Heart left ventricle (tissue), 16 donors: ENCODE results near the gene SIRT5. TPM values are rescaled to one million over a fixed set of nuclear protein-coding genes. Genes with fewer than 3 reads are reported as not detected.

Source experiments
- ATAC-seq, 4 donors: fragments of 200-7000 bp; cut with Tn5 transposase; one replicate each; pipeline ENCODE4 v1.9.1; 2020 to 2022; ENCODE audit warnings: moderate library complexity in 4 of 4, mild to moderate bottlenecking in 3 of 4, moderate number of reproducible peaks in 1 of 4
- DNase-seq, 5 donors: peaks; one replicate each; pipeline ENCODE4 v3.0.0-alpha.2; 2020
- H3K27ac ChIP-seq, 12 donors: fragments of 200-600 bp; sonication (generic) in 4 of 12; one replicate each; pipeline versions ENCODE4 v1.5.0 to v1.8.0; 2016 to 2022; ENCODE audit warnings: mild to moderate bottlenecking in 2 of 12
- H3K27me3 ChIP-seq, 9 donors: fragments of 200-600 bp; sonication (generic) in 2 of 9; one replicate each; pipeline versions ENCODE4 v1.5.1 to v1.8.0; 2016 to 2022; ENCODE audit warnings: mild to moderate bottlenecking in 3 of 9
- H3K36me3 ChIP-seq, 9 donors: fragments of 200-600 bp; sonication (generic) in 2 of 9; one replicate each; pipeline versions ENCODE4 v1.5.0 to v1.8.0; 2018 to 2022; ENCODE audit warnings: mild to moderate bottlenecking in 2 of 9
- H3K4me1 ChIP-seq, 12 donors: fragments of 200-600 bp; sonication (generic) in 4 of 12; one replicate each; pipeline versions ENCODE4 v1.5.0 to v1.8.0; 2016 to 2022; ENCODE audit warnings: mild to moderate bottlenecking in 3 of 12
- H3K4me3 ChIP-seq, 12 donors: fragments of 200-600 bp; sonication (generic) in 4 of 12; one replicate each; pipeline versions ENCODE4 v1.5.0 to v1.8.0; 2017 to 2022; ENCODE audit warnings: mild to moderate bottlenecking in 9 of 12, moderate library complexity in 4 of 12
- H3K9me3 ChIP-seq, 12 donors: fragments of 200-600 bp; sonication (generic) in 4 of 12; one replicate each; pipeline versions ENCODE4 v1.5.0 to v1.8.0; 2016 to 2022; ENCODE audit warnings: mild to moderate bottlenecking in 1 of 12
- CTCF ChIP-seq, 12 donors: fragments of 200-600 bp; sonication (generic) in 4 of 12; IDR thresholded peaks; one replicate each; pipeline versions ENCODE4 v1.5.0 to v1.8.0; 2018 to 2022; ENCODE audit warnings: antibody characterized with exemption in 12 of 12, mild to moderate bottlenecking in 5 of 12
- POLR2A ChIP-seq, 2 donors: fragments of 450-650 bp; IDR thresholded peaks; one replicate each; pipeline ENCODE4 v1.6.1; 2017; ENCODE audit warnings: antibody characterized with exemption in 2 of 2, mild to moderate bottlenecking in 2 of 2, moderate library complexity in 2 of 2
- WGBS, 4 donors: extraction: QIAGEN DNeasy Blood & Tissue Kit in 2 of 4; methylation state at CpG; one replicate each; pipeline versions ENCODE4 v1.1.5 to v1.1.7; 2013 to 2018; 5-methylcytosine and 5-hydroxymethylcytosine counted together
- intact Hi-C, 10 donors: fragments of 100-400 bp; cut with DNase I; formaldehyde crosslinking; loops; one replicate each; pipeline versions ENCODE4 v1.11.1 to v1.14.2; 2022
- polyA plus RNA-seq, 2 donors: library from polyadenylated mRNA; stranded (reverse); fragments of 200-250 nt; gene quantifications; one replicate each; pipeline ENCODE4 v1.2.3, GENCODE V29; 2013
- total RNA-seq, 9 donors: library from RNA; depleted of rRNA in 2 of 9; stranded (reverse); fragments of >200 nt in 2 of 9; fragmentation: NEBNext Ultra II Directional in 3 of 9; extraction: Animal tissue kit (Norgen Biotek cat#: 25700) in 3 of 9; gene quantifications; one replicate each; pipeline versions ENCODE4 v1.1.0 to v1.2.4, GENCODE V29; 2016 to 2023
- donor health status: ischemic (EF 13 %, LVEDD 7.1; RV severe dilation, severe dysfunction).
- donor health status: healthy with polysubstance abuse.
- donor health status: DM: no; HTN: yes; CAD: no.
- donor health status: DM: no; HTN: no; CAD: no.
- donor health status: ischemic (EF 25% LVEDD 6.9; RV normal size, moderate dysfunction).
- donor health status: ischemic (EF 25% LVEDD 5.7; RV mildly dilated, moderate dysfunction).
- donor health status: healthy.
- donor health status: DM: yes; HTN: yes; CAD: no.
- donor health status: ischemic (EF 35%, LVEDD 5.7; RV mildly dilated, moderate dysfunction).
- donor health status: nonischemic (EF 11% LVEDD 7.7; RV severe dilation, severe dysfunction).
- donor health status: DM: yes; HTN: yes; CAD: no.
- donor health status: PGD.
- donor health status: ischemic (EF 29% LVEDD 5.4; RV normal size, mild dysfunction).
- donor health status: nonischemic (EF 23%, LVEDD 6.1; RV moderate dilation, normal function).

The SIRT5 gene
- total and polyA plus RNA-seq, 11 donors: 13.1 to 60.0 (median 37.1) TPM

- Histone ChIP-seq H3K27ac (peak overlapping the region in 10 of 12 donors; percentile 10 to 88 (median 71)), H3K27me3 (no peaks in the 10 kb centered on the region), H3K4me3 (no peak overlapping the region), H3K36me3 (no peaks in the 10 kb centered on the region), H3K4me1 (peaks cover 3 to 45% (median 32%) of the 10 kb centered on the region in 12 donors), H3K9me3 (no peaks in the 10 kb centered on the region)
- peak; percentile 85 to 90 (median 88) for ATAC-seq
- TF ChIP-seq POLR2A (IDR thresholded peaks at IDR 0.05): no peak
- DNase-seq: peak in 4 of 5 donors; percentile 37 to 67 (median 48)
- intact Hi-C loops: loop anchor here in 4 of 10 donors (5.0 kb wide), 2 partner anchors 42 to 112 kb away; partner anchors contain the start of gene GFOD1 (in 3 of the 4)
- 43 to 52% (median 49%) methylated on average over 8 of the region's 8 CpGs for WGBS, 4 donors
Observed at GRCh38 chr6:13528777-13529343, 45.5 kb upstream of the SIRT5 start.

- Histone ChIP-seq H3K36me3 (no peaks in the 10 kb centered on the region), H3K27me3 (no peaks in the 10 kb centered on the region), H3K4me3 (no peak overlapping the region), H3K9me3 (no peaks in the 10 kb centered on the region), H3K4me1 (peaks cover 3 to 32% (median 23%) of the 10 kb centered on the region in 12 donors), H3K27ac (no peak overlapping the region)
- TF ChIP-seq POLR2A (IDR thresholded peaks at IDR 0.05): no peak
- intact Hi-C loops: loop anchor here in 4 of 10 donors (2.0 to 10.0 kb wide), 4 partner anchors 45 to 615 kb away; partner anchors contain the start of gene GFOD1 (in 2 of the 4)
- ATAC-seq: no peak
- 55 to 66% (median 57%) methylated on average over 4 of the region's 4 CpGs for WGBS, 4 donors
- DNase-seq: no peak
Observed at GRCh38 chr6:13531956-13532355, 42.4 kb upstream of the SIRT5 start.

GRCh38 chr6:13534536-13534935 is 39.9 kb upstream of the SIRT5 start:
- H3K36me3 ChIP-seq: no peaks in the 10 kb centered on the region
- H3K4me3 ChIP-seq: no peak overlapping the region
- no peaks in the 10 kb centered on the region for H3K27me3 ChIP-seq
- TF ChIP-seq CTCF (IDR thresholded peaks at IDR 0.05) (no peak), POLR2A (IDR thresholded peaks at IDR 0.05) (no peak)
- 44 to 61% (median 51%) methylated on average over 3 of the region's 3 CpGs for WGBS, 4 donors
- no peaks in the 10 kb centered on the region for H3K9me3 ChIP-seq
- intact Hi-C loops: loop anchor here in 3 of 10 donors (5.0 to 10.0 kb wide), 3 partner anchors 47 to 617 kb away; partner anchors contain the start of gene GFOD1 (in 1 of the 3)
- ATAC-seq: no peak
- no peak for DNase-seq
- peaks cover 0 to 24% (median 13%) of the 10 kb centered on the region in 12 donors for H3K4me1 ChIP-seq
- no peak overlapping the region for H3K27ac ChIP-seq

- intact Hi-C loops: loop anchor here in 7 of 10 donors (5.0 to 10.0 kb wide), 8 partner anchors 33 to 198 kb away; partner anchors contain the start of gene GFOD1 (in 2 of the 7)
- Histone ChIP-seq H3K4me1 (peaks cover 0 to 24% (median 13%) of the 10 kb centered on the region in 12 donors), H3K4me3 (no peak overlapping the region), H3K9me3 (no peaks in the 10 kb centered on the region), H3K27ac (no peak overlapping the region), H3K27me3 (no peaks in the 10 kb centered on the region), H3K36me3 (no peaks in the 10 kb centered on the region)
- no peak for TF ChIP-seq POLR2A (IDR thresholded peaks at IDR 0.05)
- TF ChIP-seq CTCF (IDR thresholded peaks at IDR 0.05): no peak
- DNase-seq (no peak), ATAC-seq (no peak)
- 90 to 96% (median 93%) methylated on average over 3 of the region's 3 CpGs for WGBS, 4 donors
Observed at GRCh38 chr6:13535306-13535705, 39.1 kb upstream of the SIRT5 start.

GRCh38 chr6:13536796-13537526 is 37.4 kb upstream of the SIRT5 start:
- WGBS, 4 donors: 69 to 80% (median 74%) methylated on average over 4 of the region's 4 CpGs
- H3K27ac ChIP-seq: peak overlapping the region in 9 of 12 donors; percentile 0 to 73 (median 38)
- H3K9me3 ChIP-seq: no peaks in the 10 kb centered on the region
- TF ChIP-seq CTCF (IDR thresholded peaks at IDR 0.05) (no peak), POLR2A (IDR thresholded peaks at IDR 0.05) (no peak)
- ATAC-seq (no peak), DNase-seq (no peak)
- H3K36me3 ChIP-seq: no peaks in the 10 kb centered on the region
- H3K27me3 ChIP-seq: no peaks in the 10 kb centered on the region
- no peak overlapping the region for H3K4me3 ChIP-seq
- intact Hi-C loops: loop anchor here in 8 of 10 donors (2.0 to 10.0 kb wide), 11 partner anchors 32 to 200 kb away; partner anchors contain the start of gene GFOD1 (in 3 of the 8)
- H3K4me1 ChIP-seq: peaks cover 0 to 24% (median 13%) of the 10 kb centered on the region in 12 donors
